ENCODE measurements around the gene CCDC191.

CCDC191 gene

DNA sequence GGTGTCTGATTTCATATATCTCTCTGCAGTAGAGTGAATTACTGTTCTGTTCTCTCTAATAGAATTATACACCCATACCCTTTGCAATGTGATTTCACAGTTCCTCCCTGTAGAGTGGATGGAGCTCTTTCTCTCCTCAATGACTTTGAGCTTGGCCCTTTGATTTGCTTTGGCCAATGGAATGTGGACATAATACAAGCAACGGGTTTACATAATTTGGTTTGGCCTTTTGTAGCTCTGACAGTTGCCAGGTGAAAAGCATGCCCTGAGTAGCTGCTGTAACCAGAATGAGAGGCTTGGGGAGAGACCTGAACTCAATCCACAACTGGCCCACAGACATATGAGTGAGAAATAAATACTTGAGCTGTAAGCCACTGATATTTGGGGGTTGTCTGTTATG, 76.4 kb downstream of the CCDC191 start:
- H3K4me3 ChIP-seq (IDR thresholded peaks at IDR 0.05; ENCODE audit: insufficient read depth, low read depth, low read length) = no peak overlapping the region
- no peak overlapping the region for H3K9ac ChIP-seq
- H3K27me3 ChIP-seq (ENCODE audit: insufficient read depth, low read depth) = no peaks in the 10 kb centered on the region
- TF ChIP-seq CTCF (conservative IDR thresholded peaks at IDR 0.05; ENCODE audit: low read depth, low read length) = no peak
- H3K27ac ChIP-seq = no peak overlapping the region
- H3K4me2 ChIP-seq = no peak overlapping the region
- no peaks in the 10 kb centered on the region for H3K4me1 ChIP-seq (ENCODE audit: low read depth, poor library complexity, severe bottlenecking)
- H2AFZ ChIP-seq (ENCODE audit: low read depth) = no peak overlapping the region
- no peaks in the 10 kb centered on the region for H4K20me1 ChIP-seq (ENCODE audit: insufficient read depth)
- no peaks in the 10 kb centered on the region for H3K36me3 ChIP-seq (ENCODE audit: insufficient read depth)
- no peaks in the 10 kb centered on the region for H3K79me2 ChIP-seq (ENCODE audit: insufficient read depth, low read depth)

DNA sequence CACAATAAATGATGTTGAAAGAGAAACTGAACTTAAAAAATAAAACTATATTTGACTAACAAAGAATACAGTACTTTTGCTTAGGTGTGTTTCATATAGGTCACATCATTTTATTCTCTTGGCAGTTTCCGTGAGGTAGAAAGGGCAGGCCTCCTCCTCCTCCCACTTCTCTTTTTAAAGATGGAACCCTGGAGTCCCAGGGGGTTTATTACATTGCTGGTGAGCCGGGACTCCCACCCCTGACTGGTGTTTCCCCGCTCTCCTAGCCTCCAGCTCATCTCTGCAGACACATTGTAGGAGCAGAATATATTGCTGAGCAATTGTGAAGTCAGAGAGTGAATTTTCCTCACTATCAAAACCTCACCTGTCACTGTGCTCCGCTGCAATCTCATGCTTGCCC, 78.5 kb downstream of the CCDC191 start:
- TF ChIP-seq CTCF (conservative IDR thresholded peaks at IDR 0.05; ENCODE audit: low read depth, low read length) = no peak
- Histone ChIP-seq H3K4me3 (IDR thresholded peaks at IDR 0.05; ENCODE audit: insufficient read depth, low read depth, low read length) (no peak overlapping the region), H3K79me2 (ENCODE audit: insufficient read depth, low read depth) (no peaks in the 10 kb centered on the region), H3K27ac (no peak overlapping the region), H3K4me2 (no peak overlapping the region), H3K27me3 (ENCODE audit: insufficient read depth, low read depth) (no peaks in the 10 kb centered on the region), H3K9ac (no peak overlapping the region), H3K4me1 (ENCODE audit: low read depth, poor library complexity, severe bottlenecking) (no peaks in the 10 kb centered on the region), H4K20me1 (ENCODE audit: insufficient read depth) (no peaks in the 10 kb centered on the region), H3K36me3 (ENCODE audit: insufficient read depth) (no peaks in the 10 kb centered on the region), H2AFZ (ENCODE audit: low read depth) (no peak overlapping the region)

DNA sequence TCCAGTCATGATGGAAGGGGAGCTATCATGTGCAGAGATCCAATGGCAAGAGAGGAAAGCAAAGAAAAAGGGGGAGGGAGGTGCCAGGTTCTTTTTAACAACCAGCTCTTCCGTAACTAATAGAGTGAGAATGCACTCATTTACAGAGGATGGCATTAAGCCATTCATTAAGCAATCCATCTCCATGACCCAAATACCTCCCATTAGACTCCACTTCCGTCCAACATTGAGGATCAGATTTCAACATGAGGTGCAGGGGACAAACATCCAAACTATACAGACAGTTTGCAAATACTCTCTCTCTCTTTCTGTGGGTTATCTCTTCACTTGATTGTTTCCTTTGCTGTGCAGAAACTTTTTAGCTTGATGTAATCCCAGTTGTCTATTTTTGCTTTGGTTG, 87.3 kb downstream of the CCDC191 start:
- no peak for TF ChIP-seq CTCF (conservative IDR thresholded peaks at IDR 0.05; ENCODE audit: low read depth, low read length)
- Histone ChIP-seq H3K27me3 (ENCODE audit: insufficient read depth, low read depth) (no peaks in the 10 kb centered on the region), H3K36me3 (ENCODE audit: insufficient read depth) (no peaks in the 10 kb centered on the region), H3K4me2 (no peak overlapping the region), H3K27ac (no peak overlapping the region), H3K9ac (no peak overlapping the region), H3K4me3 (IDR thresholded peaks at IDR 0.05; ENCODE audit: insufficient read depth, low read depth, low read length) (no peak overlapping the region), H3K79me2 (ENCODE audit: insufficient read depth, low read depth) (no peaks in the 10 kb centered on the region), H3K4me1 (ENCODE audit: low read depth, poor library complexity, severe bottlenecking) (no peaks in the 10 kb centered on the region), H4K20me1 (ENCODE audit: insufficient read depth) (no peaks in the 10 kb centered on the region), H2AFZ (ENCODE audit: low read depth) (no peak overlapping the region)

- Histone ChIP-seq H3K4me3 (IDR thresholded peaks at IDR 0.05; ENCODE audit: insufficient read depth, low read depth, low read length) (no peak overlapping the region), H3K36me3 (ENCODE audit: insufficient read depth) (no peaks in the 10 kb centered on the region), H2AFZ (ENCODE audit: low read depth) (no peak overlapping the region), H3K4me1 (ENCODE audit: low read depth, poor library complexity, severe bottlenecking) (no peaks in the 10 kb centered on the region), H3K27ac (no peak overlapping the region), H3K27me3 (ENCODE audit: insufficient read depth, low read depth) (no peaks in the 10 kb centered on the region), H3K79me2 (ENCODE audit: insufficient read depth, low read depth) (no peaks in the 10 kb centered on the region), H3K4me2 (no peak overlapping the region), H3K9ac (no peak overlapping the region), H4K20me1 (ENCODE audit: insufficient read depth) (no peaks in the 10 kb centered on the region)
- TF ChIP-seq CTCF (conservative IDR thresholded peaks at IDR 0.05; ENCODE audit: low read depth, low read length) = no peak
Observed at GRCh38 chr3:113966172-113966571, 90.2 kb downstream of the CCDC191 start.

- H2AFZ ChIP-seq (ENCODE audit: low read depth) = no peak overlapping the region
- no peaks in the 10 kb centered on the region for H3K79me2 ChIP-seq (ENCODE audit: insufficient read depth, low read depth)
- H3K9ac ChIP-seq = no peak overlapping the region
- no peak overlapping the region for H3K4me2 ChIP-seq
- H3K27me3 ChIP-seq (ENCODE audit: insufficient read depth, low read depth) = no peaks in the 10 kb centered on the region
- H3K4me3 ChIP-seq (IDR thresholded peaks at IDR 0.05; ENCODE audit: insufficient read depth, low read depth, low read length) = no peak overlapping the region
- no peaks in the 10 kb centered on the region for H3K36me3 ChIP-seq (ENCODE audit: insufficient read depth)
- no peaks in the 10 kb centered on the region for H4K20me1 ChIP-seq (ENCODE audit: insufficient read depth)
- no peaks in the 10 kb centered on the region for H3K4me1 ChIP-seq (ENCODE audit: low read depth, poor library complexity, severe bottlenecking)
- H3K27ac ChIP-seq = no peak overlapping the region
- TF ChIP-seq CTCF (conservative IDR thresholded peaks at IDR 0.05; ENCODE audit: low read depth, low read length) = no peak
Observed at GRCh38 chr3:113963879-113964278, 92.4 kb downstream of the CCDC191 start.

All from KMS-11 (cell line).